Measurements from ENCODE around the gene COLQ. TPM values are rescaled to one million over a fixed set of nuclear protein-coding genes. Genes with fewer than 3 reads are reported as not detected.

COLQ gene
- total RNA-seq, 1 donor from 2014 or later: under 0.01 TPM

DNA sequence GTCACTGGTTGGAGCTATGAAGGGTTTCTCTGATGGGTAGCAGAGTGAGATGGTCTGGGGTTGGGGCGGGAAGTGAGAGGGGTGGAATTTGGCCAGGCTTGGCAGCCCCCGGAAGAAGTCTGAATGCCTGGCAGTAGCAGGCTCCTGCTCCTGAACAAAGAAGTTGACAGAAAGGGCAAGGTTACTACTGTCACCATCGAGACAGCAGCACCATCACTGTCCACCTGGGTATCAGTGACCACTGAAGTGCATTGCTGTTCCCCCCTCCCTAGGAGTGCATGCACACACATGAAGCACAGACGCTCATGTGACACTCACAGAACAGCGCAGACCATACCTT is 42.9 kb downstream of the COLQ start:
- Histone ChIP-seq H3K27me3 (ENCODE audit: control insufficient read depth, insufficient read depth, low read length) (no peaks in the 10 kb centered on the region), H3K4me3 (ENCODE audit: low read depth, low read length) (no peak overlapping the region), H3K36me3 (ENCODE audit: control insufficient read depth, insufficient read depth, low read length) (no peaks in the 10 kb centered on the region)
- FAIRE-seq (no peak), DNase-seq (ENCODE audit: low read depth) (no peak)
- TF ChIP-seq, protein P1, sequence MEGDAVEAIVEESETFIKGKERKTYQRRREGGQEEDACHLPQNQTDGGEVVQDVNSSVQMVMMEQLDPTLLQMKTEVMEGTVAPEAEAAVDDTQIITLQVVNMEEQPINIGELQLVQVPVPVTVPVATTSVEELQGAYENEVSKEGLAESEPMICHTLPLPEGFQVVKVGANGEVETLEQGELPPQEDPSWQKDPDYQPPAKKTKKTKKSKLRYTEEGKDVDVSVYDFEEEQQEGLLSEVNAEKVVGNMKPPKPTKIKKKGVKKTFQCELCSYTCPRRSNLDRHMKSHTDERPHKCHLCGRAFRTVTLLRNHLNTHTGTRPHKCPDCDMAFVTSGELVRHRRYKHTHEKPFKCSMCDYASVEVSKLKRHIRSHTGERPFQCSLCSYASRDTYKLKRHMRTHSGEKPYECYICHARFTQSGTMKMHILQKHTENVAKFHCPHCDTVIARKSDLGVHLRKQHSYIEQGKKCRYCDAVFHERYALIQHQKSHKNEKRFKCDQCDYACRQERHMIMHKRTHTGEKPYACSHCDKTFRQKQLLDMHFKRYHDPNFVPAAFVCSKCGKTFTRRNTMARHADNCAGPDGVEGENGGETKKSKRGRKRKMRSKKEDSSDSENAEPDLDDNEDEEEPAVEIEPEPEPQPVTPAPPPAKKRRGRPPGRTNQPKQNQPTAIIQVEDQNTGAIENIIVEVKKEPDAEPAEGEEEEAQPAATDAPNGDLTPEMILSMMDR (IDR thresholded peaks at IDR 0.05; ENCODE audit: insufficient read depth, low read length, severe bottlenecking): no peak

DNA sequence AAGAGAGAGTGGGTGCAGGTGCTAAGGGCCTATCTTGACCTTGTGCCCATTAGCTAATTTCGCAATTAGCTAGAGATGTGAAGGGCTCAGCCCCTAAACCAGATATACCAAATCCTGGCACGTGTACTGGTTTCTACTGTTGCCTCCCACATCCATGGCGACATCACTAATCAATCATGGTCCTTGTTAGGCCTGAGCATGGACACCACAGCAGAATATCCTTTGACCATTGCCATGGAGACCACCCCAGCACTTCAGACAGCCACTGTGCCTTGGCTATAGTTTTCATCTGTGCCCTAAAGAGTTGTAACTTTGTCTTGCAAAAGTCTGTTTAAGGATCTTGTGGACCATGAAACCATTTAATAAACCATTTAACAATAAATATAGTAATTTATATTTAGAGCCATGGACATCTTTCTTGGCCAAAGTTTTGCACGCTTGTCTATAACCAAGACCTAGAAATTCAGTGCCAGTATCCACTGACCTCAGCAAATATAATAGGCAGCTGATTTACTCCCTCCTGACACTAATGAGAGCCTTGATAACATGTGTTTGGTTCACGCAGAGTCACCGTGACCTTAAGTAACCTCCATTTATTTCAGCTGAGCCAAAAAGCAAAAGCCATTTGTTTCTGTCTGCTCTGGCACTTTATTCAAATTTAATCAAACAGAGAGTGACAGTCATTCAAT is 43.4 kb downstream of the COLQ start:
- no peak for FAIRE-seq
- Histone ChIP-seq H3K4me3 (ENCODE audit: low read depth, low read length) (no peak overlapping the region), H3K27me3 (ENCODE audit: control insufficient read depth, insufficient read depth, low read length) (no peaks in the 10 kb centered on the region), H3K36me3 (ENCODE audit: control insufficient read depth, insufficient read depth, low read length) (no peaks in the 10 kb centered on the region)
- TF ChIP-seq, protein P1 (IDR thresholded peaks at IDR 0.05; ENCODE audit: insufficient read depth, low read length, severe bottlenecking): no peak
- DNase-seq (ENCODE audit: low read depth): no peak

DNA sequence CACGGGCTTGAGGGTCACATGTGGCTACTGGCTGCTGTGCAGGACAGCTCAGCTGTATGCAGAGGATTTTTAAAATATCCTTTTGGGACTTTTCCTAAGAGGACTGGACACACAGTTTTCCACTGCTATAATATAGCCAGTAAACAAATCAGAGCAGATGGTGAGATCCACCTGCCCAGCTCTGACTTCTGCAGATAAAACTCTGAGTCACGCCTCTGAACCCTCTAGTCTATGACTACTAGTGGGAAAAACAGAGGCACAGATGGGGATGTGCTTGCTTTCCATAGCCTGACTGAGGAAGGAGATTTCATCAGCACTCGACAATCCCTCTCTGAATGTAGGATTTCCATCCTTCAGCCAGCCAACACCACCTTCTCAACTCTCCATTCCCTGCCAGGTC is 45.1 kb downstream of the COLQ start:
- no peak overlapping the region for H3K4me3 ChIP-seq (ENCODE audit: low read depth, low read length)
- DNase-seq (ENCODE audit: low read depth): no peak
- no peak for FAIRE-seq
- no peaks in the 10 kb centered on the region for H3K36me3 ChIP-seq (ENCODE audit: control insufficient read depth, insufficient read depth, low read length)
- no peaks in the 10 kb centered on the region for H3K27me3 ChIP-seq (ENCODE audit: control insufficient read depth, insufficient read depth, low read length)
- TF ChIP-seq, protein P1 (IDR thresholded peaks at IDR 0.05; ENCODE audit: insufficient read depth, low read length, severe bottlenecking): no peak

DNA sequence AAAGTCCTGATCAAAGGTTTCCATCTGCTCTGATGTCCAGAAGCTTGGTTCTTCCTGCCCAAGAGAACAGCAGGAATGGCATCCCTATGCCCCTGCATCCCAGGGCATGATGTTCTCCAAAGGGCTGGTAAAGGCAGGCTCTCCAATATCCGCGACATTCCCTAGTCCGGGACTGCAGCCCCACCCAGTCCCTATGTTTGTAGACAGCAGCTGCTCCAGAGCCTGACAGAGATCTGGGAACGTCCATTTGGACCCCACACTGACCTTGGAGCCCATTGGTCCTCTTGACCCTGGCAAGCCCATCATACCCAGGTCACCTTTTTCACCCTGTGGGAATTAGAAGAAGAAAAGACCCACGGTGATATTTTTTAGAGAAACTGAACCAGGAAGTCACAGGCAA is 46.3 kb downstream of the COLQ start:
- FAIRE-seq (no peak), DNase-seq (ENCODE audit: low read depth) (no peak)
- Histone ChIP-seq H3K36me3 (ENCODE audit: control insufficient read depth, insufficient read depth, low read length) (no peaks in the 10 kb centered on the region), H3K4me3 (ENCODE audit: low read depth, low read length) (no peak overlapping the region), H3K27me3 (ENCODE audit: control insufficient read depth, insufficient read depth, low read length) (no peaks in the 10 kb centered on the region)
- TF ChIP-seq, protein P1 (IDR thresholded peaks at IDR 0.05; ENCODE audit: insufficient read depth, low read length, severe bottlenecking): no peak

DNA sequence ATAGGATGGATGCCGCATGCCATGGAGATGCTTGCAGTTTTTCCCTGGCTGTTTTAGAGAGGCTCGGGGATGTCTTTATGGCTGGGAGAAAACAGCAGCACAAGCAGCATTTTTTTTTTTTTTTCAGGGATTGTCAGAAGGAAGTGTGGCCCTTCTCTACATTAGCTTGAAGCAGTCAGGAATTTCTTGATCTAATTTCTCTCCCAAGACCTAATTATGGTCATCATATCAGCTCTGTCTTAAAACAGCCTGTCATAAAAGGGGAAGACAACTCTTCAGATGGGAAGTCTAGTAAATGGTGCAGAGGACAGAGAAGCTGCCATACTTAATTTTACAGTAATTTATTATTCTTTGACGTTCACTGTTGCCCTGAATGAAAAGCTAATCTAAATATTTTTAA is 49.6 kb downstream of the COLQ start:
- TF ChIP-seq, protein P1 (IDR thresholded peaks at IDR 0.05; ENCODE audit: insufficient read depth, low read length, severe bottlenecking): no peak
- no peaks in the 10 kb centered on the region for H3K27me3 ChIP-seq (ENCODE audit: control insufficient read depth, insufficient read depth, low read length)
- no peak for DNase-seq (ENCODE audit: low read depth)
- FAIRE-seq: no peak
- H3K4me3 ChIP-seq (ENCODE audit: low read depth, low read length): no peak overlapping the region
- H3K36me3 ChIP-seq (ENCODE audit: control insufficient read depth, insufficient read depth, low read length): no peaks in the 10 kb centered on the region

DNA sequence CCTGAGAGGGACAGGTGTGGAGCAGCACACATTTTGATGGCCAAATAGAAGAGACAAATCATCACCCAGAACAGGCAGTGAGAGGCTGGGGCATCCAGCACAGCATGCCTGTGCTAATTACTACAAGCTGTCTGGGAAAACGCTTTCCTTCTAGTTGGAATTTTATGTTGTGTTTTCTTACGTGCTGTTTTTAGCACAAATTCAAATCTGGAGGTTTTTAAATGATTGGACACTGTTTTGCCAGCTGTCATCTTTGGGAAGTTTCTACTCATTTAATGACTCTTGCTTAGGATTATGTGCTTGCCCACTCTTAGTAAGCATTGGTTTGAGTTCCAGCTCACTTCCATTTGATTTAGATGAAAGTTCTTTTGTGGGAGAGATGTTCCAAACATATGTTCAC is 50.7 kb downstream of the COLQ start:
- Histone ChIP-seq H3K27me3 (ENCODE audit: control insufficient read depth, insufficient read depth, low read length) (no peaks in the 10 kb centered on the region), H3K36me3 (ENCODE audit: control insufficient read depth, insufficient read depth, low read length) (no peaks in the 10 kb centered on the region), H3K4me3 (ENCODE audit: low read depth, low read length) (no peak overlapping the region)
- DNase-seq (ENCODE audit: low read depth): no peak
- no peak for FAIRE-seq
- TF ChIP-seq, protein P1 (IDR thresholded peaks at IDR 0.05; ENCODE audit: insufficient read depth, low read length, severe bottlenecking): no peak

Measured in bronchial epithelial cell (primary cell).